Left renal cortex interstitium (tissue), 4 donors: ENCODE data around the gene DELE1. TPM values are rescaled to one million over a fixed set of nuclear protein-coding genes. Genes with fewer than 3 reads are reported as not detected.

ENCODE experiments used
- DNase-seq, 4 donors: peaks; one replicate each; pipeline ENCODE4 v3.0.0-alpha.2; 2013; ENCODE audit warnings: low read depth in 4 of 4, low spot score in 2 of 4, missing footprints in 1 of 4
- polyA plus RNA-seq, 4 donors: library from polyadenylated mRNA; unstranded; fragments of 120-200 nt; gene quantifications; one replicate each; pipeline ENCODE4 v1.2.1, GENCODE V29; 2013; ENCODE audit not compliant: insufficient read length in 4 of 4

DELE1 gene
- polyA plus RNA-seq, 4 donors: 99.7 to 150 (median 112) TPM

DNA sequence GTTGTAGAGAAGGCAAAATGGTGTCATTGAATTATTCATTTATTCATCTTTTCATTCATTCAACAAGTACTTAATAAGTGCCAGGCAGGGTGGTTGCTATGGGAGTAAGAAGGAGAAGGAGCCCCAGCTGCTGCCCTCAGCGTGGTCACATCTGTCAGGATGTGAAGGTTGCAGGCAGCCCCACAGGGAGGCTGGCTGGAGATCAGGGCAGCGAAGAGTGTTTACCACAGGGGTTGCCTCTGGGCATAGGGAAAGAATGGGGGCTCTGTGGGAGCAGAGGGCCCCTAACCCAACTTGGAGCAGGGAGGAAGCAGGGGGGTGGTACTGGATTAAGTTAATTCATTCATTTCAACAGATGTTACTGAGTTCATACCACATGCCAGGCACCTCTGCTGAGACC lies 28.3 kb downstream of the DELE1 start:
- no peak for DNase-seq

- DNase-seq: no peak
Measured at GRCh38 chr5:141954194-141954593, 30.5 kb downstream of the DELE1 start.

DNA sequence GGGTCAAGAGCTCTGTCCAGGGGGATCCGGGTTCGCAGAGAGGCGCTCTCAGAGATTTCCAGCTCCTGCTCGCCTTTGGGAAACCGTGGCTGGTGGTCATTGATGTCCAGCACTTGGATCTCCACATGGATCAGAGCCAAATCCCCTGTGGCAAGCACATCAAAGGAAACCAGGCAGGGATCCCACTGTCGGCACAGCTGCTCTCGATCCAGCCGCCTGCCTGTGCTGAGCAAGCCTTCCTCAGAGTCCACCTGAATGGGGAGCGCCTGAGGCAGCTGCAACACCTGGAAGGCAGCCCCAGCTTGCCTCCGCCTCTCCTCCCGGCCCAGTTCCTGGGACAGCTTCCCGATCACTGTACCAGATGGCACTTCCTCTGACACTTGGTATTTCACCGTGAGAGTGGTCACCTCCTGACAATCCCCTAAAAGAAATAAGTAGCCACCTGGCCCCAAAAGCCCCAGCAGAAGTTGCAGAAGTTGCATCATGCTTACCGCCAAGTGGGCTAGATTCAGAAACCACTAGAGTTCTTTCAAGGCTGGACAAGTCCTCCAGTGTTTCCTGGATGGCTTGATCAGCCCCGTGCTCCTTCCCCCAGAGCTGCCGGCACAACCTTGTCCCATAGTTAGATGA lies 33.8 kb downstream of the DELE1 start:
- no peak for DNase-seq

DNA sequence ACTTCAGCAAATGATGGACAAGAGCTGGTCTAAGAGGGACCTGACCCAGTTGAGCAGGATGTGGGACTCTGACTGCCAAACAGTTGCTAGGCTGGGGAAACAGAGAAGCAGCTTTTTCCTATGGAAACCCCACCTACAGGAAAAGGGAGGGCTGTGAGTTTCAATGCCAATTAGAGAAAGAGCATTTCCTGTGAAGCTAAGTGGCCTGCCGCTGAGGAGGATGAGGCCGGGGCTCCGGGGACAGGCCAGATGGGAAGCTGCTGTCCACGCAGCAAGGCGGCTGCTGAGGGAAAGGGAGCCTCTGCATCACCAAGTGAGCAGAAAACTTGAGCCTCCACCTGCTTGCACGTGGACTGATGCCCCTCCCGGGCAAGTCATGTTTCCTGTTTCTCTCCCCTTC lies 34.4 kb downstream of the DELE1 start, which contains the start of gene PCDH12:
Gene PCDH12 (minus strand): TSS at position 90 of the 400 bp plus-strand sequence. CDS start 351 bp downstream, outside the sequence.
- DNase-seq: peak in 1 of 4 donors; percentile 65

- no peak for DNase-seq
Measured at GRCh38 chr5:141958546-141959172, 35.0 kb downstream of the DELE1 start.

GRCh38 chr5:141960018-141960417 lies 36.3 kb downstream of the DELE1 start:
- DNase-seq: no peak

GRCh38 chr5:141960449-141961323 lies 37.0 kb downstream of the DELE1 start:
- peak; percentile 65 to 93 (median 78) for DNase-seq

DNA sequence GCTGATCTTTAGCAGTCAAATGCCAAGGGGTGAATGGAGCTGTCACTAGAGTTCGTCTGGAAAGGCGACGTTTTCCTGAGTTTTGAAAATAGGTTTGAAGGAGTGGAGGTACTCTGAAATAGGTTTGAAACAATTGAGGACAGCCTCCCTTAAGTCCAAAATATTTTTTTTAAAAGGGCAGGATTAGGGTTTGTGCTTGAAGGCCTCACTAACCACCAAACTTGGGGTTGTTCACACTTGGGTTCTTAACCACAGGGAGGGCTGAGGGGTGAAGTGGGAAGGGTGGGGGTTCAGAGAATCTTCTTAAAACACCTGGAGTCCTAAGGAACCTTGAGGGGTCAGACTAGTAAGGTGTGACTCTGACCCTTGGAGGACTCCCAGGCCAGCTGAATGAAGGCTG lies 37.8 kb downstream of the DELE1 start:
- DNase-seq: no peak

- no peak for DNase-seq
Measured at GRCh38 chr5:141963701-141964100, 40.0 kb downstream of the DELE1 start.

DNA sequence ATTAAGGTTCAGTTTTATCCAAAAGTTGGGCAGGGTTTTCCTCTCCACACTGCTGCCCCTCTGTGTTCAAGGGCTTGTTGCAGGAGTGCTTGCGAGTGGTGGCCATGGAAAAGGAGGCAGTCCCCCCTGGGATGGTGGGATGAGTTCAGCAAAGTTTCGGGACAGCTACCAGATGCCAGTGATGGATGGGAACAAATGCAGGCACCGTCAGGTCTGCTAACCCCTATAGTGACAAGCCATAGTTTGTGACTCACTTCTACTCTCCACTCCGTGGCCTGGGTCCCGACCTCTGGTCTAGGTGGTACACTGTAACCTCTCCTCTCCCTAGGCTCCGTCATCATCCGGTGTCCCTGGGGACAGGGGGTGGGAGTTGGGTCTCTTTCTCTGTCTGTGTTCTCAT lies 41.4 kb downstream of the DELE1 start:
- DNase-seq: no peak

DNA sequence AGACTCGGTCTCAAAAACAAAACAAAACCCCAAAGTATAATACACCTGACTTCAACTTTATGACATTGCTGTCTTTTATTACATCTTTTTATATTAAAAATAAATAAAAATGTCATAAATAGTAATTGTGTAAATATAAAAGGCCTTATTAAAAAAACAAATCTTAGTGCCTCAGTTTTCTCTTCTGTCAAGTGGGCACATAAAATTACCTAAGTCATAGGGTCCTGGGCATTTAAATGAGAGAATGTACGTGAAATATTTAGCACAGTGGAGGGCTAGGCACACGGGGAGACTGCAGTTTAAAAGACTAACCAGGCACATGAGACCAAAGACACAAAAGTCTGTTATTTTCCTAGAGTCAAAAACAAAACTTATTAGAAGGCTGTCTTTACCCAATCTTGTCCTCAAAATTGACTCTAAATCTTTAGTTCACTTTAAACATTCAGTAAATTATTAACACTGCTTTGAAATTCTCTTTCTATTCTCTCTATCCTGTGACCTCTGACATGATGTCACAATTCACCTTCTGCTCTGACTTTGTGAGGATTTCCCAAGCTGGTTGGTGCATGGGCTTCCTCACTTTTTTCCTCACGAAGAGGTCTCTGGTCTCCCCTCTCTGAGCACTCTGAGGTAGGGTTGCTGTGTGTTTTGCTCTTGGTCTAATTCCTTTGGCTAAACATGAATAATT lies 42.7 kb downstream of the DELE1 start:
- no peak for DNase-seq

DNA sequence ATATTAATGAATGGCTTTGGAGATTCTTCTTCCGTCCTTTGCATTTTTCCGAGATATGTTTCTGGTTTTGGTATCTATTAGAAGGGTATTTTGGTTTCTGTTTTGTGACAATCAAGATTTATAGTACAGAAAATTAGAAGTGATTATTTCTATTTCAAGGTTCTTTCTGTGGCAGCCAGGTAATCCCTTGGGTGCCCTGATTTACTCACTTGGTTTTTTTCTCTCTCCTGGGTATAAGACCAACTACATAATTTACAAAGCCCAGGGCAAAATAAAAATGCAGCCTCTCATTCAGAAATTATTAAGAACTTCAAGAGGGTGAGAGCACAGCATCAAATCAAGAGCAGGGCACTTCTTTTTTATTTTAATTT lies 43.3 kb downstream of the DELE1 start:
- no peak for DNase-seq

GRCh38 chr5:141968914-141969608 lies 45.4 kb downstream of the DELE1 start, which contains the start of gene RNF14:
Gene RNF14, plus strand, starts transcription at chr5:141969105. Its CDS starts 4,484 bp downstream, at chr5:141973589.
- peak in 3 of 4 donors; percentile 77 to 87 (median 81) for DNase-seq

DNA sequence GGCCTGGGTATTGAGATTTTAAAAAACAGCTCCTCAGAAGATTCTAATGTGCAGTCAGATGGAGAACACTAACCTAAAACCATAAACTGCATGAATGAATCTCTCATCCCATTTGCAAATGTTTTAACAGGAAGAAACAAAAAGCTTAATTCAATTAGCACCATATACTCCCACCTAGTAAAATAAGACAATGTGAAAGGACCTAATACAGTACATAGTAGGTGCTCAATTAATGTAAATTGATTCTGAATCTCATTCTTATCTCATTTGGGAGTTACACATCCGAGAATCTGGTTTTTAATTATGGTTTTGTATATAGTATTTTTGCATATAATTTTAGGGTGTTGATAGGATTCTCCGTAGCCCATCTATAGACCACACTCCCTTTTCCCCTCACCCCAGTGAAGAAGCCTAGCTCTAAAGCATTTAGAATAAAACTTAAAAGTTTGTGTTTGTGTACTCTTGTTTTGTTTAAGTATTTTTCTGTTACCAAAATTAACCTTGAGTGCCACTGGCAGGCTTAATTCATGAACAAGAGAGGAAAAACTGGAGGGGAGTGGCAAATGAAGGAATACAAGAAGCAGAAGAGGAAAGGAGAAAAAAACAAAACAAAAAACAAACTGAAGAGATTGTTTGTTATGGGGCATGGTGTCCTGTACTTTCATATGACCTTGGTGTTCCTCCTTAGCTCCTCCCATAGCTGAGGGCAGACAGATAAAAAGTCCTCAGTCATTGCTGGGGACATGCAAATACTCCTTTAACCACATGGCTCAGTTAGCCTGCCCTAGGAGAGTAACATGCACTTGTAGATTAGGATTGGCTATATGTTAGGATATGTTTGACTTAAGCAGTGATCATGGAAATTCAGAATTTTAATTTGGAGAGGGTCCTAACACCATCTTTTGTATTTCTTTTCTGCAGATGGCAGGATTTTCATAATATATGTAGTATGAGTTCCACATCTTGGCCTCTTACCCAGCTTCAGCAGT lies 46.4 kb downstream of the DELE1 start:
- no peak for DNase-seq

GRCh38 chr5:141973871-141974595 lies 50.4 kb downstream of the DELE1 start:
- DNase-seq: no peak

GRCh38 chr5:141976176-141976575 lies 52.5 kb downstream of the DELE1 start:
- no peak for DNase-seq

GRCh38 chr5:141978389-141978788 lies 54.7 kb downstream of the DELE1 start:
- no peak for DNase-seq

- DNase-seq: no peak
Measured at GRCh38 chr5:141982626-141983025, 59.0 kb downstream of the DELE1 start.
